ENCODE measurements around the gene LAMA2.

The LAMA2 gene

GRCh38 chr6:129481706-129482105, 598.8 kb downstream of the LAMA2 start:
- no peak overlapping the region for H3K27ac ChIP-seq (ENCODE audit: low read length)

GRCh38 chr6:129485746-129486145, 602.8 kb downstream of the LAMA2 start:
- H3K27ac ChIP-seq (ENCODE audit: low read length): no peak overlapping the region

More at GRCh38 chr6:129481706-129482105, 598.8 kb downstream of the LAMA2 start:
- Histone ChIP-seq H3K4me1 (ENCODE audit: low read length) (no peaks in the 10 kb centered on the region), H3K4me3 (ENCODE audit: low read length) (no peak overlapping the region), H4K20me1 (ENCODE audit: insufficient read depth, low read length) (no peaks in the 10 kb centered on the region), H3K36me3 (replicated peaks; ENCODE audit: low read depth, low read length) (no peaks in the 10 kb centered on the region), H3K79me2 (ENCODE audit: low read length) (no peaks in the 10 kb centered on the region), H3K9ac (ENCODE audit: low read length) (no peak overlapping the region), H3K27me3 (ENCODE audit: low read depth, low read length) (no peaks in the 10 kb centered on the region), H3K4me2 (ENCODE audit: low read length) (no peak overlapping the region), H3K9me3 (ENCODE audit: insufficient read depth, low read length) (no peaks in the 10 kb centered on the region), H2AFZ (ENCODE audit: low read depth, low read length) (no peak overlapping the region)
- TF ChIP-seq EZH2phosphoT487 (IDR thresholded peaks at IDR 0.05; ENCODE audit: low read depth): no peak
- no peak for TF ChIP-seq CTCF (IDR thresholded peaks at IDR 0.05; ENCODE audit: low read depth, low read length)

GRCh38 chr6:129486327-129486726, 603.4 kb downstream of the LAMA2 start:
- no peaks in the 10 kb centered on the region for H3K9me3 ChIP-seq (ENCODE audit: insufficient read depth, low read length)
- no peak overlapping the region for H3K4me3 ChIP-seq (ENCODE audit: low read length)
- no peak overlapping the region for H3K4me2 ChIP-seq (ENCODE audit: low read length)

More at GRCh38 chr6:129485746-129486145, 602.8 kb downstream of the LAMA2 start:
- no peaks in the 10 kb centered on the region for H4K20me1 ChIP-seq (ENCODE audit: insufficient read depth, low read length)
- H3K4me2 ChIP-seq (ENCODE audit: low read length): no peak overlapping the region
- H3K4me1 ChIP-seq (ENCODE audit: low read length): peaks cover 15% of the 10 kb centered on the region
- H3K27me3 ChIP-seq (ENCODE audit: low read depth, low read length): no peaks in the 10 kb centered on the region
- H2AFZ ChIP-seq (ENCODE audit: low read depth, low read length): no peak overlapping the region
- H3K79me2 ChIP-seq (ENCODE audit: low read length): no peaks in the 10 kb centered on the region
- no peaks in the 10 kb centered on the region for H3K9me3 ChIP-seq (ENCODE audit: insufficient read depth, low read length)
- no peak overlapping the region for H3K4me3 ChIP-seq (ENCODE audit: low read length)
- H3K9ac ChIP-seq (ENCODE audit: low read length): no peak overlapping the region
- TF ChIP-seq CTCF (IDR thresholded peaks at IDR 0.05; ENCODE audit: low read depth, low read length): no peak
- no peak for TF ChIP-seq EZH2phosphoT487 (IDR thresholded peaks at IDR 0.05; ENCODE audit: low read depth)
- no peaks in the 10 kb centered on the region for H3K36me3 ChIP-seq (replicated peaks; ENCODE audit: low read depth, low read length)

GRCh38 chr6:129488313-129488712, 605.4 kb downstream of the LAMA2 start:
- Histone ChIP-seq H3K4me1 (ENCODE audit: low read length) (peaks cover 24% of the 10 kb centered on the region), H3K9ac (ENCODE audit: low read length) (no peak overlapping the region), H3K27me3 (ENCODE audit: low read depth, low read length) (no peaks in the 10 kb centered on the region), H2AFZ (ENCODE audit: low read depth, low read length) (no peak overlapping the region), H3K27ac (ENCODE audit: low read length) (no peak overlapping the region), H3K9me3 (ENCODE audit: insufficient read depth, low read length) (no peaks in the 10 kb centered on the region), H3K4me3 (ENCODE audit: low read length) (no peak overlapping the region), H3K79me2 (ENCODE audit: low read length) (no peaks in the 10 kb centered on the region), H3K4me2 (ENCODE audit: low read length) (no peak overlapping the region), H4K20me1 (ENCODE audit: insufficient read depth, low read length) (no peaks in the 10 kb centered on the region), H3K36me3 (replicated peaks; ENCODE audit: low read depth, low read length) (no peaks in the 10 kb centered on the region)
- TF ChIP-seq CTCF (IDR thresholded peaks at IDR 0.05; ENCODE audit: low read depth, low read length) (no peak), EZH2phosphoT487 (IDR thresholded peaks at IDR 0.05; ENCODE audit: low read depth) (no peak)

More at GRCh38 chr6:129486327-129486726, 603.4 kb downstream of the LAMA2 start:
- Histone ChIP-seq H3K4me1 (ENCODE audit: low read length) (peaks cover 21% of the 10 kb centered on the region), H3K9ac (ENCODE audit: low read length) (no peak overlapping the region), H4K20me1 (ENCODE audit: insufficient read depth, low read length) (no peaks in the 10 kb centered on the region), H3K36me3 (replicated peaks; ENCODE audit: low read depth, low read length) (no peaks in the 10 kb centered on the region), H3K27me3 (ENCODE audit: low read depth, low read length) (no peaks in the 10 kb centered on the region), H3K79me2 (ENCODE audit: low read length) (no peaks in the 10 kb centered on the region), H2AFZ (ENCODE audit: low read depth, low read length) (no peak overlapping the region), H3K27ac (ENCODE audit: low read length) (no peak overlapping the region)
- TF ChIP-seq CTCF (IDR thresholded peaks at IDR 0.05; ENCODE audit: low read depth, low read length) (no peak), EZH2phosphoT487 (IDR thresholded peaks at IDR 0.05; ENCODE audit: low read depth) (no peak)
